Activated CD8-positive, alpha-beta memory T cell treated with anti-CD3 and anti-CD28 coated beads, Interleukin-2, amount 10 ng/mL, durations not matched to agents 7 days and 5 days (primary cell): ENCODE results near the gene TCERG1L. TPM values are rescaled to one million over a fixed set of nuclear protein-coding genes. Genes with fewer than 3 reads are reported as not detected.

Experiments used
- ATAC-seq: fragments of 150-1000 bp; cut with Tn5 transposase; one replicate; pipeline ENCODE4 v1.10.0; 2021; ENCODE audit warnings: moderate library complexity
- CTCF ChIA-PET: fragments of 350-600 bp; sonication (Branson Sonifier 250); formaldehyde crosslinking; loops from one replicate; lab custom pipeline; 2021; ENCODE audit warnings: antibody characterized with exemption; lab: Charles Lee
- DNase-seq: peaks from one replicate; pipeline ENCODE4 v3.0.0-alpha.2; 2020
- H3K27ac Mint-ChIP-seq: one replicate; pipeline ENCODE4 v1.8.0; 2021; ENCODE audit warnings: mild to moderate bottlenecking, mixed read lengths
- H3K27me3 Mint-ChIP-seq: one replicate; pipeline ENCODE4 v1.8.0; 2021; ENCODE audit warnings: mixed read lengths
- H3K36me3 Mint-ChIP-seq: one replicate; pipeline ENCODE4 v1.8.0; 2021; ENCODE audit warnings: mild to moderate bottlenecking, mixed read lengths
- H3K4me1 Mint-ChIP-seq: one replicate; pipeline ENCODE4 v1.8.0; 2021; ENCODE audit warnings: mixed read lengths
- H3K4me3 Mint-ChIP-seq: one replicate; pipeline ENCODE4 v1.8.0; 2021; ENCODE audit warnings: mild to moderate bottlenecking, moderate library complexity, mixed read lengths
- H3K9me3 Mint-ChIP-seq: one replicate; pipeline ENCODE4 v1.8.0; 2022; ENCODE audit warnings: low read depth, mixed read lengths
- total RNA-seq, 2 experiments: library from RNA; stranded (reverse); gene quantifications; one replicate each; pipeline ENCODE4 v1.2.3, GENCODE V29; 2021

TCERG1L gene
- total RNA-seq, 2 experiments from 2014 or later, result 0.20 to 0.49 TPM

GRCh38 chr10:131065673-131066305, 245.7 kb downstream of the TCERG1L start:
- Mint-ChIP-seq H3K27me3 (no peaks in the 10 kb centered on the region), H3K27ac (no peak overlapping the region), H3K9me3 (no peaks in the 10 kb centered on the region), H3K36me3 (no peaks in the 10 kb centered on the region), H3K4me1 (no peaks in the 10 kb centered on the region), H3K4me3 (no peak overlapping the region)
- no peak for DNase-seq
- ATAC-seq, result no peak
- CTCF ChIA-PET, result no interaction called here

DNA sequence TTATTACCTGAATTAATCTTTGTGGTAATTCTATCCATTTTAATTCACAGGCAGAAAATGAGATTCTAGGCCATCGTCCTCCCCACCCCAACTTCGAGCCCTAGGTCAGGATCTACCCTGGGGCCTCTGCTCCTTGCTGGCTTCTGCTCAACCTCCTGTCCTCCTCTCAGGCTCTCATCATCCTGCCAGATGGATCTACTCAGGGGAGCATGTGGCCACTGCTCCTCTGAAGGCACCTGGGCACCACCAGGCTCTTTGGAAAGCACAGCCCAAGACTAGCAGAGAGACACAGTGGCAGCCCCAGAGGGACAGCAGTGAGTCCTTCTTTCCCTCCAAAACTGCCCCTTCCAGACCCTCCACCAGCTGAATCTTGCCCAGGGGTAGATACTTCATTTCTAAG, 248.2 kb downstream of the TCERG1L start:
- no peaks in the 10 kb centered on the region for H3K27me3 Mint-ChIP-seq
- H3K4me3 Mint-ChIP-seq, result no peak overlapping the region
- ATAC-seq, result no peak
- H3K27ac Mint-ChIP-seq, result no peak overlapping the region
- no peaks in the 10 kb centered on the region for H3K36me3 Mint-ChIP-seq
- DNase-seq, result no peak
- no peaks in the 10 kb centered on the region for H3K9me3 Mint-ChIP-seq
- CTCF ChIA-PET, result no interaction called here
- H3K4me1 Mint-ChIP-seq, result no peaks in the 10 kb centered on the region

GRCh38 chr10:131062621-131063260, 248.8 kb downstream of the TCERG1L start:
- Mint-ChIP-seq H3K9me3 (no peaks in the 10 kb centered on the region), H3K27me3 (no peaks in the 10 kb centered on the region), H3K4me3 (no peak overlapping the region), H3K36me3 (no peaks in the 10 kb centered on the region), H3K27ac (no peak overlapping the region), H3K4me1 (no peaks in the 10 kb centered on the region)
- DNase-seq, result no peak
- CTCF ChIA-PET, result no interaction called here
- no peak for ATAC-seq

- ATAC-seq (no peak), DNase-seq (no peak)
- Mint-ChIP-seq H3K4me3 (no peak overlapping the region), H3K27ac (no peak overlapping the region), H3K27me3 (no peaks in the 10 kb centered on the region), H3K9me3 (no peaks in the 10 kb centered on the region), H3K36me3 (no peaks in the 10 kb centered on the region), H3K4me1 (no peaks in the 10 kb centered on the region)
- CTCF ChIA-PET, result no interaction called here
Observed at GRCh38 chr10:131061216-131061615, 250.3 kb downstream of the TCERG1L start.

- CTCF ChIA-PET, result no interaction called here
- ATAC-seq (no peak), DNase-seq (no peak)
- H3K27me3 Mint-ChIP-seq, result no peaks in the 10 kb centered on the region
- no peaks in the 10 kb centered on the region for H3K4me1 Mint-ChIP-seq
- H3K4me3 Mint-ChIP-seq, result no peak overlapping the region
- H3K36me3 Mint-ChIP-seq, result no peaks in the 10 kb centered on the region
- H3K9me3 Mint-ChIP-seq, result no peaks in the 10 kb centered on the region
- H3K27ac Mint-ChIP-seq, result no peak overlapping the region
Observed at GRCh38 chr10:131059881-131060280, 251.6 kb downstream of the TCERG1L start.

DNA sequence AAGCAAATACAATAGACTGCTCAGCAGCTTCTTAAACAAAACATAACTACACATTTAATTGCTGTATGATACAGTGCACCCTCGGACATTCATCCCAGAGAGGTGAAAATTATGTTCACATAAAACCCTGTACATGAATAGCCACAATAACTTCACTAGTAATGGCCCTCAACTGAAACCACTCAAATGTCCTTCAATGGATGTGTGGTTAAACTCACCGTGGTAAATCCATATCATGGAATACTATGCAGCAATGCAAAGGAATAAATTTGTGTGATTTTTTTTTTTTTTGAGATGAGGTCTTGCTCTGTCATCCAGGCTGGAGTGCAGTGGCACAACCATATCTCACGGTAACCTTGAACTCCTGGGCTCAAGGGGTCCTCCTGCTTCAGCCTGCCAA, 252.7 kb downstream of the TCERG1L start:
- Mint-ChIP-seq H3K27ac (no peak overlapping the region), H3K36me3 (no peaks in the 10 kb centered on the region), H3K27me3 (no peaks in the 10 kb centered on the region), H3K4me1 (no peaks in the 10 kb centered on the region), H3K9me3 (no peaks in the 10 kb centered on the region), H3K4me3 (no peak overlapping the region)
- CTCF ChIA-PET, result no interaction called here
- ATAC-seq (no peak), DNase-seq (no peak)

DNA sequence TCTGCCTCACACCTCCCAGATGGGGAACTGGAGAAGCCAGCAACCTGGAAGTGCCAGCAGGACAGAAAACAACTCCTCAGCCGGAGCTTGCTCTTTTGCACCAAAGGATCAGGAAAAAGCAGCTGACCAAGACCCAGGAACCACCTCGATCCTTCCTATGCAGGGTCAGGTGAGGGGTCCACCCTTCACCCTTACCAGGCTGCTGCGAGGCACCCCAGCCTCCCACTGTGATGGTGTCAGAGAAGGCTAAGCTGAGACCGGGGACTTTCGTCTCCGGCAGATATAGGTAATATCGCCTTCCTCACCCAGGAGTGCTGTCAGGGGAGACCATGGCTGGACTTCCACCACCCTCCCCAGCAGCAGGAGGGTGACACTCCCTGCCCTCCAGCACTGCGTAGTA, 254.7 kb downstream of the TCERG1L start:
- no peak for DNase-seq
- H3K4me1 Mint-ChIP-seq, result no peaks in the 10 kb centered on the region
- no peak overlapping the region for H3K4me3 Mint-ChIP-seq
- H3K27me3 Mint-ChIP-seq, result no peaks in the 10 kb centered on the region
- ATAC-seq, result no peak
- no peak overlapping the region for H3K27ac Mint-ChIP-seq
- CTCF ChIA-PET, result no interaction called here
- H3K9me3 Mint-ChIP-seq, result no peaks in the 10 kb centered on the region
- no peaks in the 10 kb centered on the region for H3K36me3 Mint-ChIP-seq

GRCh38 chr10:131056091-131056579, 255.4 kb downstream of the TCERG1L start:
- ATAC-seq (no peak), DNase-seq (no peak)
- Mint-ChIP-seq H3K27ac (no peak overlapping the region), H3K4me1 (no peaks in the 10 kb centered on the region), H3K4me3 (no peak overlapping the region), H3K36me3 (no peaks in the 10 kb centered on the region), H3K27me3 (no peaks in the 10 kb centered on the region), H3K9me3 (no peaks in the 10 kb centered on the region)
- CTCF ChIA-PET, result no interaction called here

DNA sequence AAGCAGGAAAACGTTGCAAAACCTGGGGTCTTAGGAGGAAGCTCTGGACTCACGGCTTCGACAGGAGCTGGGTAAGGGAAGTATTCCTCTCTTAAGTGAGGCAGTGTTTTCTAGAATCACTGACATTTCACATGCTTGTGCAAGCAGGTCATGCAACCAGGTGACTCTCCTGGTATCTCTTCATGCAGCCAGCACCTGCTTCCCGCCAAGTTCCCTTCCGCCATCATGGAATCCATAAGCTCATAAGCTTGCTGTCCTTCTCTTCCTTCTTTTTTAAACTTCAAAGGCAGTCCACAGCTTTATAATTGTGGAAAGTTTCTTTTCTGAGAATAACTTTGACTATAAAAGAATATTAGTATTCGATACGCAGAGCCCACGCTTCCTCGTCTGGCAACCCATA, 256.1 kb downstream of the TCERG1L start:
- H3K9me3 Mint-ChIP-seq, result no peaks in the 10 kb centered on the region
- CTCF ChIA-PET, result no interaction called here
- no peaks in the 10 kb centered on the region for H3K4me1 Mint-ChIP-seq
- ATAC-seq, result no peak
- no peak overlapping the region for H3K27ac Mint-ChIP-seq
- H3K4me3 Mint-ChIP-seq, result no peak overlapping the region
- no peaks in the 10 kb centered on the region for H3K27me3 Mint-ChIP-seq
- no peaks in the 10 kb centered on the region for H3K36me3 Mint-ChIP-seq
- no peak for DNase-seq

DNA sequence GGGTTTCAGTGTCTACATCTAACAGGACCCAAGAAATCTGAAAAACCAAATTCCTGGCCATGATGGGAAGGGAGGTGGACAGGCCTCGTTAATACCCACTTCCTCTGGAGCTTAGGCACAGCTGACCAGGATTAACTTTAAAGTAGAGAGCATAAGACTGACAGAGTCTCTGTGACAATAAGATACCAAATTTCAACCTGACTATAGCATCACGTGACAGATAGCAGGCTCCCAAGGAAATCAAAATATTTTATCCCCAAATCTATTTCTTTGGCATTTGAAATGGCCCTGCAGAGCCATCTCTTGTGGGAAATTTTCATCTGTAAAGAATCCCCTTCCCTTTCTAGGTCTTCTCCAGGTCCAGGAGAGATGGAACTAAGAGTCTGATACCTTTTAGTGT, 258.3 kb downstream of the TCERG1L start:
- Mint-ChIP-seq H3K27ac (no peak overlapping the region), H3K4me1 (no peaks in the 10 kb centered on the region), H3K27me3 (no peaks in the 10 kb centered on the region), H3K9me3 (no peaks in the 10 kb centered on the region), H3K4me3 (no peak overlapping the region), H3K36me3 (no peaks in the 10 kb centered on the region)
- DNase-seq (no peak), ATAC-seq (no peak)
- CTCF ChIA-PET, result no interaction called here

DNA sequence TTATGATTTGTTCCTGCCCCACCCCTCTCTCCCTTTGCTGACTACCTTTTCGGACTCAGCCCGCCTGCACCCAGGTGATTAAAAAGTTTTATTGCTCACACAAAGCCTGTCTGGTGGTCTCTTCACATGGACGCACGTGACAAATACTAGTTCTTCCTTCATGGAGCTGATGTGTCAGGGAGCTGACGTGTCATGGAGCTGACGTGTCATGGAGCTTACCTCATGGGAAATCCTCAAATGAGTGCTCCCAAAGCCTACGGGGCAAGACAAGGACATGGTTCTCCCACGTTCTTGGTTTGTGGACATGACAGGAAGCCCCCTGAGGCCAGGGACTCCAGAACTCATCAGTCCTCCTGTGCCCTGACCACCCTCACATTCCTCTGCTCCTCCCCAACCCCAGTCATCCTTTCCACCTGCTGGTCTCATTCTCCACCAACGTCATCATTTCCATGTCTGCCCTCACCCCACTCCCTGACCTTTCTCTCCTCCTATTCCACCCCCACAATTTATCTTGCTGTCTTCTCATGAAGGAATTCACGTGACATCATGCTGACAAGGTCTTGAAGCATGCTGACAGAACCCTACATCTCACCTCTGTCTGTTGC, 261.3 kb downstream of the TCERG1L start:
- no peak for ATAC-seq
- H3K27ac Mint-ChIP-seq, result no peak overlapping the region
- no peaks in the 10 kb centered on the region for H3K4me1 Mint-ChIP-seq
- no peak for DNase-seq
- H3K9me3 Mint-ChIP-seq, result no peaks in the 10 kb centered on the region
- CTCF ChIA-PET, result no interaction called here
- H3K36me3 Mint-ChIP-seq, result no peaks in the 10 kb centered on the region
- H3K27me3 Mint-ChIP-seq, result no peaks in the 10 kb centered on the region
- H3K4me3 Mint-ChIP-seq, result no peak overlapping the region

DNA sequence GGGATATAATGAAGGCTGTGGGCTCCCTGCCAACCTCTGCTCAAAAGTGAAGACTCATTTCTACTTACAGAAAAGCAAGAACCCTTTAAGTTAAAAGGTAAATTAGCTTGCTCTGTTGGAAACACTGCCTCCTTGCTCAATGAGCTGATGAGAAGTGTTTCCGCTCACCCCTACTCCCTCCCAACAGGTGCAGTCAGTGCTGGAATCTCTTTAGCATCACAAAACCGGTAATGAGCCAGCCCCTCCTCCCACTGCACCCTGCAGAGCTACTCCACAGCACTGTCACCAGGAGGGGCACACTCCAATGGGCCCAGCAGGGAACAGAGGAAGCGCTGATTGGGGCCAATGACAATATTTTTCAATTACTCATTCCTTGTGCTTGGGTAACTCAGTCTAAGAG, 262.5 kb downstream of the TCERG1L start:
- ATAC-seq (no peak), DNase-seq (no peak)
- H3K4me3 Mint-ChIP-seq, result no peak overlapping the region
- H3K4me1 Mint-ChIP-seq, result no peaks in the 10 kb centered on the region
- H3K27me3 Mint-ChIP-seq, result no peaks in the 10 kb centered on the region
- H3K9me3 Mint-ChIP-seq, result no peaks in the 10 kb centered on the region
- no peak overlapping the region for H3K27ac Mint-ChIP-seq
- H3K36me3 Mint-ChIP-seq, result no peaks in the 10 kb centered on the region
- CTCF ChIA-PET, result no interaction called here

DNA sequence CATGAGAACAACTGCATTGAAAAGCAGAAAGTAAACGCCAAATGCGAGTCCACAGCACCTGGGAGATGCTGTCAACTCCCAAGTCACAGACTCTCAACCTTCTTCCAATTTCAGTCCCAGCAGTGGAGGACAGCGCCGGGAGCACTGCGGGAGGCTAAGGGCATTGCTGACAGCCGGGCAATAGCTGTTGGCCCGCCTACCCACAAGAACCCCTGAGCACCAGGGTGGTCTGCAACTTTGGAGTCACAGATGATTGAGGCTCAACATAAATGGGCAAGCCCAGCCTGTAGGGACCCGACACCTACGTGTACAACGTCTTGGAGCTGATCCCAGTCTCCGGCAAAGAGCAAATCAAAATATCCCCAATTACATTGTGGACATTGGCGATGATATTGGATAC, 262.9 kb downstream of the TCERG1L start:
- CTCF ChIA-PET, result no interaction called here
- Mint-ChIP-seq H3K4me3 (no peak overlapping the region), H3K27me3 (no peaks in the 10 kb centered on the region), H3K36me3 (no peaks in the 10 kb centered on the region), H3K27ac (no peak overlapping the region), H3K9me3 (no peaks in the 10 kb centered on the region), H3K4me1 (no peaks in the 10 kb centered on the region)
- DNase-seq (no peak), ATAC-seq (no peak)

DNA sequence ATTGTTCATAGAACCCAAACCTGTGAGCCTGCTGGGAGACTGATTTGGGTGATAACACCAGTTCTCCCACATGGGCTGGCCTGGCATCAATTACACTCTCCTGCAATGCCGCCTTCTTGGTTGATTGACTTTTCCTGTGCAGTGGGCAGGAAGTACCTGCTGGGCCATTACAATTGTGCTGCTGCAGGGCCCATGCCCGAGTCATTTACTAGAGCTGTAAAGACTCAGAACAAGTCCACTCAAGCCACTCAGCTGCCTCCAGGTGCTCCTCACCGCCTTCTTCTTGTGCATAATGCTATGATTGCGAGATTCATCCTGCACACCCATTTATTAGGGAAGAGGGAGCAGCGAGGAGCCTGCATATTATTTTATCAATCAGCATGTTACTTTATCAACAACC, 264.0 kb downstream of the TCERG1L start:
- CTCF ChIA-PET, result no interaction called here
- Mint-ChIP-seq H3K27me3 (no peaks in the 10 kb centered on the region), H3K4me3 (no peak overlapping the region), H3K4me1 (no peaks in the 10 kb centered on the region), H3K9me3 (no peaks in the 10 kb centered on the region), H3K27ac (no peak overlapping the region), H3K36me3 (no peaks in the 10 kb centered on the region)
- ATAC-seq (no peak), DNase-seq (no peak)
